ENCODE data around the gene PRRC2B. TPM values are rescaled to one million over a fixed set of nuclear protein-coding genes. Genes with fewer than 3 reads are reported as not detected.
A peak's percentile ranks its signal among the peaks of the same experiment; 100 is the strongest.

Gene PRRC2B
- total RNA-seq, 1 experiment from 2014 or later, result 170 TPM

GRCh38 chr9:131407717-131408195, 13.9 kb downstream of the PRRC2B start:
- DNase-seq (ENCODE audit: low read depth, low spot score) (no peak), ATAC-seq (peak; percentile 65)
- CTCF ChIA-PET, result no interaction called here
- Histone ChIP-seq H3K27ac (ENCODE audit: low read depth, low read length) (no peak overlapping the region), H3K4me3 (replicated peaks in 1 of 2; ENCODE audit: low read depth in 1 of 2, low read length in 2 of 2) (no peak overlapping the region), H2AFZ (ENCODE audit: low read depth, low read length, poor library complexity, severe bottlenecking) (no peak overlapping the region), H3K36me3 (ENCODE audit: control insufficient read depth in 1 of 2, insufficient read depth in 2 of 2, low read length in 2 of 2) (no peaks in the 10 kb centered on the region; a peak in 2 of 4 replicates), H3K4me1 (ENCODE audit: control insufficient read depth in 1 of 2, insufficient read depth in 2 of 2, low read length in 2 of 2) (peaks cover 17 to 41% of the 10 kb centered on the region in 2 experiments), H3K9ac (ENCODE audit: low read length) (no peak overlapping the region), H4K20me1 (ENCODE audit: insufficient read depth) (peaks cover 65% of the 10 kb centered on the region), H3K9me2 (ENCODE audit: insufficient read depth) (no peaks in the 10 kb centered on the region), H3K27me3 (ENCODE audit: insufficient read depth, low read length) (no peaks in the 10 kb centered on the region), H3K79me2 (ENCODE audit: insufficient read depth, low read length) (peaks cover 99% of the 10 kb centered on the region), H3K9me3 (ENCODE audit: control insufficient read depth in 1 of 2, insufficient read depth in 1 of 2, low read depth in 1 of 2, low read length in 2 of 2) (no peaks in the 10 kb centered on the region), H3K4me2 (ENCODE audit: low read length) (no peak overlapping the region; the same call in 1 of the 2 replicates)
- POLR2A ChIA-PET, result interaction anchor here (0.6 kb wide), 1 partner anchor 34 kb away, joined by 3 read pairs; no protein-coding TSS in a partner anchor
- BruUV-seq (replicated peaks), result no TSS peak
- RAD21 ChIA-PET (ENCODE audit: low non-redundant PET in 1 of 2, low total read pairs in 2 of 2, uncharacterized antibody in 2 of 2, unreplicated experiment in 2 of 2), result no interaction called here
- intact Hi-C loops (cut with micrococcal nuclease), result no loop called here
- TF ChIP-seq CTCF (IDR thresholded peaks at IDR 0.05 in 2 of 3, conservative IDR thresholded peaks at IDR 0.05 in 1 of 3; ENCODE audit: borderline replicate concordance in 1 of 3, insufficient read depth in 1 of 3, low read depth in 2 of 3, low read length in 2 of 3), result peak in 1 of 3 experiments; percentile 28; a peak in 1 of 6 replicates
- TF ChIP-seq ELF1 (IDR thresholded peaks at IDR 0.05; ENCODE audit: borderline replicate concordance, low read depth), result no peak
- TF ChIP-seq ZNF274 (IDR thresholded peaks at IDR 0.05; ENCODE audit: low read depth, low read length), result no peak

GRCh38 chr9:131409458-131409992, 15.6 kb downstream of the PRRC2B start:
- H4K20me1 ChIP-seq (ENCODE audit: insufficient read depth), result peaks cover 69% of the 10 kb centered on the region
- no peaks in the 10 kb centered on the region; a peak in 2 of 4 replicates for H3K36me3 ChIP-seq (ENCODE audit: control insufficient read depth in 1 of 2, insufficient read depth in 2 of 2, low read length in 2 of 2)
- ChIA-PET CTCF (no interaction called here), RAD21 (ENCODE audit: low non-redundant PET in 1 of 2, low total read pairs in 2 of 2, uncharacterized antibody in 2 of 2, unreplicated experiment in 2 of 2) (no interaction called here), POLR2A (no interaction called here)
- peaks cover 17 to 39% of the 10 kb centered on the region in 2 experiments for H3K4me1 ChIP-seq (ENCODE audit: control insufficient read depth in 1 of 2, insufficient read depth in 2 of 2, low read length in 2 of 2)
- no peaks in the 10 kb centered on the region for H3K9me2 ChIP-seq (ENCODE audit: insufficient read depth)
- DNase-seq (ENCODE audit: low read depth, low spot score), result no peak
- H3K9ac ChIP-seq (ENCODE audit: low read length), result no peak overlapping the region
- H3K4me2 ChIP-seq (ENCODE audit: low read length), result no peak overlapping the region
- H3K27me3 ChIP-seq (ENCODE audit: insufficient read depth, low read length), result no peaks in the 10 kb centered on the region
- no peak overlapping the region for H3K4me3 ChIP-seq (replicated peaks in 1 of 2; ENCODE audit: low read depth in 1 of 2, low read length in 2 of 2)
- no peak for ATAC-seq
- intact Hi-C loops (cut with micrococcal nuclease), result no loop called here
- H3K9me3 ChIP-seq (ENCODE audit: control insufficient read depth in 1 of 2, insufficient read depth in 1 of 2, low read depth in 1 of 2, low read length in 2 of 2), result no peaks in the 10 kb centered on the region
- TF ChIP-seq ZBTB33 (IDR thresholded peaks at IDR 0.05; ENCODE audit: extremely low read depth, insufficient replicate concordance, low read length) (no peak), RAD21 (IDR thresholded peaks at IDR 0.05; ENCODE audit: low read depth) (no peak), ELF1 (IDR thresholded peaks at IDR 0.05; ENCODE audit: borderline replicate concordance, low read depth) (no peak), FOSL1 (IDR thresholded peaks at IDR 0.05; ENCODE audit: low read depth) (no peak), EZH2phosphoT487 (IDR thresholded peaks at IDR 0.05; ENCODE audit: borderline replicate concordance) (no peak), SIN3A (IDR thresholded peaks at IDR 0.05; ENCODE audit: low read depth) (no peak), ZNF274 (IDR thresholded peaks at IDR 0.05; ENCODE audit: low read depth, low read length) (no peak), EGR1 (IDR thresholded peaks at IDR 0.05; ENCODE audit: low read depth) (no peak)
- no peak overlapping the region for H3K27ac ChIP-seq (ENCODE audit: low read depth, low read length)
- H2AFZ ChIP-seq (ENCODE audit: low read depth, low read length, poor library complexity, severe bottlenecking), result no peak overlapping the region
- peaks cover 99% of the 10 kb centered on the region for H3K79me2 ChIP-seq (ENCODE audit: insufficient read depth, low read length)
- BruUV-seq (replicated peaks), result no TSS peak

All from HCT116 (cell line).